HUES48 (cell line): ENCODE results near the gene TCF12.

ENCODE experiments used
- H3K27ac ChIP-seq: one replicate; pipeline ENCODE4 v1.7.0; 2013; ENCODE audit warnings: low read depth, low read length, inconsistent platforms
- H3K27me3 ChIP-seq: 2 replicates; pipeline ENCODE4 v1.6.1; 2013; ENCODE audit warnings: mild to moderate bottlenecking, low read length; ENCODE audit not compliant: control insufficient read depth, insufficient read depth
- H3K36me3 ChIP-seq: 2 replicates; pipeline ENCODE4 v1.6.1; 2013; ENCODE audit warnings: low read length; ENCODE audit not compliant: control insufficient read depth, insufficient read depth
- H3K4me1 ChIP-seq: 2 replicates; pipeline ENCODE4 v1.6.1; 2013; ENCODE audit warnings: mild to moderate bottlenecking, low read length; ENCODE audit not compliant: control insufficient read depth, insufficient read depth
- H3K4me3 ChIP-seq: 2 replicates; pipeline ENCODE4 v1.5.1; 2013; ENCODE audit warnings: mild to moderate bottlenecking, low read depth, low read length
- H3K9ac ChIP-seq: 2 replicates; pipeline ENCODE4 v1.6.1; 2013; ENCODE audit warnings: mild to moderate bottlenecking, low read depth, low read length, moderate library complexity
- H3K9me3 ChIP-seq: 2 replicates; pipeline ENCODE4 v1.6.1; 2013; ENCODE audit warnings: low read length; ENCODE audit not compliant: control insufficient read depth, insufficient read depth

TCF12 gene

DNA sequence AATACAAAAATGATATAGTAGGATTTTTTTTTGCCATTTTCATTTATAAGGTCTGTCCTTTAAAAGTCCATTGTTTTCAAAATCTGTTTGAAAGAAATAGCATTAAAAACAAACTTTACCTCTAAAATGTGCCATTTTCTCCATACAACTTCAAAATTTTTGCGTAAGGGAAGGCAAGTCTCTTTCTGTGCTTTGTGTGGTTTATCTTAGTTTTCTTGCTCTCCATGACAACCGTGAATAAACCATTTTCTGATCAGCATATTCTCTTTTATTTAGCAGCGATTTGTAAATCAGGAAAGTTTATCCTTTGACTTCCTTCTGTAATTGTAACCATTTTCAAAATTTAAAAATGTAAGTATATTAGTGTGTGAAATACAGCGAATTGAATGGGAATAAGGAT, 310.0 kb downstream of the TCF12 start:
- Histone ChIP-seq H3K9me3 (no peaks in the 10 kb centered on the region), H3K36me3 (peaks cover 7% of the 10 kb centered on the region), H3K27me3 (no peaks in the 10 kb centered on the region), H3K27ac (no peak overlapping the region), H3K9ac (no peak overlapping the region), H3K4me1 (peaks cover 13% of the 10 kb centered on the region; the same call in 1 of the 2 replicates), H3K4me3 (no peak overlapping the region)

DNA sequence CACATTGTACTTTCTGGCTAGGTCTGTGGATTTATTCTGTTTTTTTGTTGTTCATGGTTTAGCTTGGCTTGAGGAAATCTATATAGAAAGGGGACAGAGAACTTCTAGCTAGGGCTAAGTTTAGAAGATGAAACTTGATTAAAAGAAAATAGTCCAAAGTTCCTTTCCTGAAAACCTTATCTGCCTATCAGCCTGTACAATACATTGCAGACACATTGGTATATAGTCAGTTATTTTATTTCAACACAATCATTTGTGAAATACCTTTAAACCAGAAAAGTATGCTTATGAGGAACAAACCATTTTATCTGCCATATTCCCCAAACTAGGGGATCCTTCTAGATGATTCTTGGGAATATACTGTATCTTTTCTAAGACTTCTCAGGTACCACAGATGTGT, 310.6 kb downstream of the TCF12 start:
- Histone ChIP-seq H3K27me3 (no peaks in the 10 kb centered on the region), H3K9me3 (no peaks in the 10 kb centered on the region), H3K4me1 (peaks cover 11% of the 10 kb centered on the region; the same call in 1 of the 2 replicates), H3K36me3 (peaks cover 14% of the 10 kb centered on the region), H3K27ac (no peak overlapping the region), H3K4me3 (no peak overlapping the region), H3K9ac (no peak overlapping the region)

DNA sequence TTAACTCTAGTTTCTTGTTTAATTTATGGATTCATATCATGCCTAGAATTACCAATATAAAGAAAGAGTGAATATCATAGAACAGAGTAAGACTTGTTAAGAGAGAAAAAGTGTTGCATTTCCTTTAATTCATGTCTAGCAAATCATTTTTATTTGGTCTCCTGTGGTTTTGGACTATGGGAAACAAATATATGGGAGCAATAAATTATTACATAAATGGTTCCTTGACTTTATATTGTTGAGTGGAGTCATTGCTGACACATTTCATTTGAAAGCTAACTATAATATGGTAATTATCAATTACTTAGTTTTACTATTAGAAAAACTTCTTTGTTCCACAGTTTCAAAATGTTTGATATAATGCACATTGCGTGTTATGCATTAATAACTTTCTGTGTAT, 313.1 kb downstream of the TCF12 start:
- no peak overlapping the region for H3K9ac ChIP-seq
- peaks cover 21% of the 10 kb centered on the region for H3K4me1 ChIP-seq
- H3K27me3 ChIP-seq = no peaks in the 10 kb centered on the region

GRCh38 chr15:57234156-57234555, 315.7 kb downstream of the TCF12 start:
- peaks cover 30% of the 10 kb centered on the region for H3K4me1 ChIP-seq
- H3K9me3 ChIP-seq = no peaks in the 10 kb centered on the region
- no peak overlapping the region for H3K4me3 ChIP-seq
- peaks cover 37% of the 10 kb centered on the region for H3K36me3 ChIP-seq
- no peak overlapping the region for H3K9ac ChIP-seq
- no peak overlapping the region for H3K27ac ChIP-seq
- no peaks in the 10 kb centered on the region for H3K27me3 ChIP-seq

More for the DNA sequence above, 313.1 kb downstream of the TCF12 start:
- Histone ChIP-seq H3K4me3 (no peak overlapping the region), H3K9me3 (no peaks in the 10 kb centered on the region), H3K36me3 (peaks cover 27% of the 10 kb centered on the region), H3K27ac (no peak overlapping the region)

GRCh38 chr15:57235186-57235585, 316.7 kb downstream of the TCF12 start:
- Histone ChIP-seq H3K4me3 (no peak overlapping the region), H3K9me3 (no peaks in the 10 kb centered on the region), H3K4me1 (peaks cover 30% of the 10 kb centered on the region), H3K27me3 (no peaks in the 10 kb centered on the region), H3K27ac (no peak overlapping the region), H3K9ac (no peak overlapping the region), H3K36me3 (peaks cover 37% of the 10 kb centered on the region)

GRCh38 chr15:57235873-57236272, 317.4 kb downstream of the TCF12 start:
- H3K9ac ChIP-seq = no peak overlapping the region
- H3K9me3 ChIP-seq = no peaks in the 10 kb centered on the region
- no peak overlapping the region for H3K4me3 ChIP-seq
- H3K4me1 ChIP-seq = peaks cover 30% of the 10 kb centered on the region
- H3K36me3 ChIP-seq = peaks cover 37% of the 10 kb centered on the region
- no peak overlapping the region for H3K27ac ChIP-seq
- H3K27me3 ChIP-seq = no peaks in the 10 kb centered on the region

- Histone ChIP-seq H3K9me3 (no peaks in the 10 kb centered on the region), H3K27me3 (no peaks in the 10 kb centered on the region), H3K4me1 (peaks cover 30% of the 10 kb centered on the region), H3K4me3 (no peak overlapping the region), H3K9ac (no peak overlapping the region), H3K27ac (peak overlapping the region; percentile 13), H3K36me3 (peaks cover 37% of the 10 kb centered on the region)
These were observed 318.3 kb downstream of the TCF12 start for GRCh38 chr15:57236561-57237300.

DNA sequence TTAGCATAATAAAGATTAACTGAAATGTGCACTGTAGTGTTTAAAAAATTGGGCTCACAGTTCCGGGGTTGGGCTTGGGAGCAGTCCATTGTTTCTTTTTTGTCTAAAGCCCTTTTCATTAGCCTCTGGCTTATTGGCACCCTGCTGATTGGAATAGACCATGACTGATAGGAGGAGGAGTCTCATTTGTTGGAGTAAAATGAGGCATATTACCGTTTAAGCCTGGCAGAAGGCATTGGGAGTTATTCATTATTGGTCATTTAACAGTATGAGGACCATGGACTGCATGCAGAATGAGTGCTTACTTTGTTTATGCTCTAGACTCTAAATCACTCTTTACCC, 318.8 kb downstream of the TCF12 start:
- Histone ChIP-seq H3K4me3 (no peak overlapping the region), H3K9me3 (no peaks in the 10 kb centered on the region), H3K27ac (no peak overlapping the region), H3K9ac (no peak overlapping the region), H3K36me3 (peaks cover 34% of the 10 kb centered on the region), H3K4me1 (peaks cover 30% of the 10 kb centered on the region), H3K27me3 (no peaks in the 10 kb centered on the region)

- peaks cover 30% of the 10 kb centered on the region for H3K36me3 ChIP-seq
- no peaks in the 10 kb centered on the region for H3K27me3 ChIP-seq
- no peaks in the 10 kb centered on the region for H3K9me3 ChIP-seq
- H3K4me3 ChIP-seq = no peak overlapping the region
- peaks cover 30% of the 10 kb centered on the region for H3K4me1 ChIP-seq
- H3K9ac ChIP-seq = no peak overlapping the region
- no peak overlapping the region for H3K27ac ChIP-seq
These were observed 319.2 kb downstream of the TCF12 start for GRCh38 chr15:57237676-57238075.

DNA sequence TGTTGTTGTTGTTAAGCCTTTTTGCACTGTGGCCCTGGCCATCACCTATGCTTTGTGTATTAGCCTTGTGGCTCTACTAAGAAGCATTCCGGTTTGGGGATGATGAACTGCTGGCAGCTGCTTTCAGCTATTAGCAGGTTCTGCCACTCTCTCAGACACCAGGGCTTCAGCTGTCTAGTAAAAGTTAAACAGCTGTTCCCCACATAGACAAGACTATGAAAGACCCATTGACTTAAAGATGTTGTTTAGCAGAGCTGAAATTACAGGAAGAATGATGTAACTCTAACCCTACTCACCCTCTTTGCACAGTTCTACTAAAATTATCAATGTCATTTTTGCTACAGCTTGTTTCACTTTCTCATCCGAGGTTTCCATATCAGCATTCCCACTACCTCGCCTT, 326.7 kb downstream of the TCF12 start:
- H3K9me3 ChIP-seq = no peaks in the 10 kb centered on the region
- H3K36me3 ChIP-seq = peaks cover 45% of the 10 kb centered on the region
- no peak overlapping the region for H3K27ac ChIP-seq

DNA sequence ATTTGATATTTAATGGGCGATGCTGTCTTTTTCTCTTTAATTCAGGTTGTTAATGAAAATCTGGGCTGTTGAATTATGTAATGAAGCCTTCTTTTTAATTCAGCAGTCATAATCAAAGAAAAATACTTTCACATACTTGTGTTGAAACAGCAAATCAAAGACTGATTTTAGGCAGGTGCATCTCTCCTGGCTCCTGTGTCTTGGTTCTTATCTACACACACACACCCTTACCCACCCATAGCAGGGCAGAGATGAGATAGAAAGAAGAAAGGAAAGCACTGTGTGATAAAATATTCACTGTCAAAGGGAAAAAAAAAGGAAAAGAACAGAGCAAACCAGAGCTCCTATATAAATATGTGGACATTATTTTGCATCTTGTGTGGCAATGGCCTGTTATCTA, 327.3 kb downstream of the TCF12 start:
- H3K4me1 ChIP-seq = no peaks in the 10 kb centered on the region
- H3K9me3 ChIP-seq = no peaks in the 10 kb centered on the region
- peaks cover 45% of the 10 kb centered on the region for H3K36me3 ChIP-seq
- H3K4me3 ChIP-seq = no peak overlapping the region
- no peaks in the 10 kb centered on the region for H3K27me3 ChIP-seq
- H3K27ac ChIP-seq = no peak overlapping the region
- H3K9ac ChIP-seq = no peak overlapping the region

More for the DNA sequence above, 326.7 kb downstream of the TCF12 start:
- Histone ChIP-seq H3K4me3 (no peak overlapping the region), H3K4me1 (no peaks in the 10 kb centered on the region), H3K9ac (no peak overlapping the region), H3K27me3 (no peaks in the 10 kb centered on the region)
